Measurements from ENCODE around the gene NTN1.

NTN1 gene

GRCh38 chr17:9220398-9221146 is 199.3 kb downstream of the NTN1 start:
- no peak for DNase-seq (ENCODE audit: low spot score)
- TF ChIP-seq, protein P1, sequence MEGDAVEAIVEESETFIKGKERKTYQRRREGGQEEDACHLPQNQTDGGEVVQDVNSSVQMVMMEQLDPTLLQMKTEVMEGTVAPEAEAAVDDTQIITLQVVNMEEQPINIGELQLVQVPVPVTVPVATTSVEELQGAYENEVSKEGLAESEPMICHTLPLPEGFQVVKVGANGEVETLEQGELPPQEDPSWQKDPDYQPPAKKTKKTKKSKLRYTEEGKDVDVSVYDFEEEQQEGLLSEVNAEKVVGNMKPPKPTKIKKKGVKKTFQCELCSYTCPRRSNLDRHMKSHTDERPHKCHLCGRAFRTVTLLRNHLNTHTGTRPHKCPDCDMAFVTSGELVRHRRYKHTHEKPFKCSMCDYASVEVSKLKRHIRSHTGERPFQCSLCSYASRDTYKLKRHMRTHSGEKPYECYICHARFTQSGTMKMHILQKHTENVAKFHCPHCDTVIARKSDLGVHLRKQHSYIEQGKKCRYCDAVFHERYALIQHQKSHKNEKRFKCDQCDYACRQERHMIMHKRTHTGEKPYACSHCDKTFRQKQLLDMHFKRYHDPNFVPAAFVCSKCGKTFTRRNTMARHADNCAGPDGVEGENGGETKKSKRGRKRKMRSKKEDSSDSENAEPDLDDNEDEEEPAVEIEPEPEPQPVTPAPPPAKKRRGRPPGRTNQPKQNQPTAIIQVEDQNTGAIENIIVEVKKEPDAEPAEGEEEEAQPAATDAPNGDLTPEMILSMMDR (IDR thresholded peaks at IDR 0.05; ENCODE audit: extremely low read depth, missing control alignments): no peak

DNA sequence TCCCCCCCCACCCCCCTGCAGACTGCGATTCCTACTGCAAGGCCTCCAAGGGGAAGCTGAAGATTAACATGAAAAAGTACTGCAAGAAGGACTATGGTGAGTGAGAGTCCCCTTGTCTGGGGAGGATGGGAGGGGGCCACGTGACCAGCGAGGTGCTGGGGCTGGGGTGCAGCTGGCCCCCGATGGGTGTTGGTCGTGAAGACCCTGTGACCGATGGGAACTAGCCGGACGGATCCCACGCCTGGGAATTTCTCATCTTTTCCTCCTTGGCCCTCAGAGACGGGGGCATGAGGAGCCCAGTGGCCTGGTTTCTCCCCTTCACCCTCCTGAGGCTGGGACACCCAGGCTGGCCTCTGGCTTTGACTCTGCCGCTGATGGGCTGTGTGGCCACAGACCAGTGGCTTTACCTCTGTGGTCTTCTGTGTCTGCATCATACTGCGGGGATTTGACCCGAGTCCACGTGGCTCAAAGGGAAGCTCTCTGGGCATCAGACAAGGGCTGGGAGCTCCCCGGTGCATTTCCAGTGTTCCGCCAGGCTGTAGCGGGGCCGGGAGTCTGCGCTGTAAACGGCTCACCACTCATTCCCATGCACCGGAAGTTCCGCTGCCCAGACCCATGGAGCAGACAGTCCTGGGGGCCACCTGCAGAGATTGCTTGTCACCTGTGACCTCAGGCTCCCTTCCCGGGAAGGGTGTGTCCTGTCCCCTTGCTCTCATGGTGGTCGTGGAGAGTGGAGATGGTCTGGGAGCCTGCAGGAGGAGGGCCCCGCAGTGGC is 200.0 kb downstream of the NTN1 start:
- no peak for DNase-seq (ENCODE audit: low spot score)
- TF ChIP-seq, protein P1 (IDR thresholded peaks at IDR 0.05; ENCODE audit: extremely low read depth, missing control alignments): no peak

- DNase-seq (ENCODE audit: low spot score): no peak
- TF ChIP-seq, protein P1 (IDR thresholded peaks at IDR 0.05; ENCODE audit: extremely low read depth, missing control alignments): no peak
These were observed 200.5 kb downstream of the NTN1 start for GRCh38 chr17:9221922-9222180.

DNA sequence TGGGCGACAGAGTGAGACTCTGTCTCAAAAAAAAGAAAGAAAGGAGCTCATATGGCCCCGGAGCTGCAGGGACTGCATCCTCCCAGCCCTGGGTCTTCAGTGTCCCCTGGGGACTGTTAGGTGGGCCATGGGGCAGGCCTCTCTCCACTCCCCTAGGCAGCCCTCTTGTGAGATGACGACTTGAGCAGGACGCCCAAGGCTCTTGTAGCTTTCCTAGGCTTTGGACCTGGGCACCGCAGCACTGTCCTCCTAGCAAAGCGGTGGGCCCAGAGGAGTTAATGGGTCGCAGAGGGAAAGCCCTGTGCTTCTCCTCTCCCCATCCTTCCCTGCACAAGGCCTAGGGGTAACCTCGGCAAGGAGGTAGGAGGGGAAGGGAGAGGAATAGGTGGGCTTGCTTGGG is 202.2 kb downstream of the NTN1 start:
- DNase-seq (ENCODE audit: low spot score): no peak
- TF ChIP-seq, protein P1 (IDR thresholded peaks at IDR 0.05; ENCODE audit: extremely low read depth, missing control alignments): no peak

DNA sequence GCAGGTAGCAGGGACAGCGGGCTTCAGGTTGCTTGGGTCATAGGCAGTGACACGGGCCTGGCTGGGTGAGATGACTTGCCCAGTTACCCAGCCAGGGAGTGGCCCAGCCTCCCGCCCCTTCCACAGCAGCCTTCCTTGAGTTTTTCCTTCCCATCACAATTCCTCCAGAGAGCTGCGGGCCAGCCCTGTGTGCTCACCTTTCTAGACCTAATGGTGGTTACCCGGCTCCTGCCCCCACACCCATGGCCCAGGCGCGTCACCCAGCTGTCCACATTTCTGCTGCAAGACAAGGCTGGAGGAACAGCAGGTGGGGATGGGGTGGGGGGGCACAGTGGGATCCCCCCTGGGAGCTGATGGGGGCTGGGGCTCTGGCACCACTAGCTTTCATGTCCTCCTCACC is 203.2 kb downstream of the NTN1 start:
- DNase-seq (ENCODE audit: low spot score): no peak
- TF ChIP-seq, protein P1 (IDR thresholded peaks at IDR 0.05; ENCODE audit: extremely low read depth, missing control alignments): no peak

DNA sequence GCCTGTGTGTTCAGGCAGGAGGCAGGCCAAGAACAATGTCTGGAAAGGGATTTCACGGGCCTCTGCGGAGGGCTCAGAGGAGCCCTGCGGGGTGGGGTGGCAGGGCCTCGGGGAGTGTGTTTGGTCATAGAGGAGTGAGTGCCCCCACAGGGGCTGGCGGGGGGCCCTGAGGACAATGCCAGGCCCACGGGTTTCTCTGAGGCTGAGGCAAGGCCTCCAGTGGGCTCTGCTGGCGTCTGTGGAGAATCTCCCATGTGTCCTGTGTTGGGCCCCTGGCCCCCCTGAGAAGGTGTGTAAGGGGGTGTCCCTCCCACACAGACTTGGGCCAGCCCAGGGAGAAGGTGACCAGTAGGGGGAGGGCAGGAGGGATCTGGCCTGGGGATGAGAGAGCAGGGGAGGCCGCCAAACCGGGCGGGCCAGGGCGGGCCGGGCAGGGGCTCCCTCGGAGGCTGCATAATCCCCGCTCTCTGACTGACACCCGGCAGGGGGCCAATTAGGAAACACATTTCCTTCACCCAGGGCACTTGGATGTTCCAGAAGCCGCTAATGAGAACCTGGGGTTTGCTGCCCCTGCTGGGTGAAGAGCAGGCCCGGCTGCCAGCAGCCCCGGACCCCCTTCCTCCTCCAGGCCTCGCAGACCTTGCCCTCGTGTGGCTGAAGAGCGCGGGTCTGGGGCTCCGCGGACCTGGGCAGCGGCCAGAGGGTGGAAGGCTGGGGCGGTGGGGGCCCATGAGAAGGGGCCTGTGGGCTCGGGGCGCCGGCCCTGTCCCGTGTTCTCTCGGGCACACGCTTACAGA is 204.2 kb downstream of the NTN1 start:
- no peak for DNase-seq (ENCODE audit: low spot score)
- TF ChIP-seq, protein P1 (IDR thresholded peaks at IDR 0.05; ENCODE audit: extremely low read depth, missing control alignments): no peak

All from GM20000 (cell line).